HG03442 (cell line): ENCODE results near the gene RMND5B.
"Not testable (repeated sequence)": the region's sequence is repeated elsewhere in the genome, so short reads cannot be mapped to it uniquely, and the experiment has no call there.

ENCODE experiments used
- ATAC-seq: cut with Tn5 transposase; IDR thresholded peaks from one replicate; pipeline ENCODE4 v1.9.1; 2021; ENCODE audit warnings: mild to moderate bottlenecking, moderate library complexity; ENCODE audit not compliant: unreplicated experiment

Gene RMND5B

DNA sequence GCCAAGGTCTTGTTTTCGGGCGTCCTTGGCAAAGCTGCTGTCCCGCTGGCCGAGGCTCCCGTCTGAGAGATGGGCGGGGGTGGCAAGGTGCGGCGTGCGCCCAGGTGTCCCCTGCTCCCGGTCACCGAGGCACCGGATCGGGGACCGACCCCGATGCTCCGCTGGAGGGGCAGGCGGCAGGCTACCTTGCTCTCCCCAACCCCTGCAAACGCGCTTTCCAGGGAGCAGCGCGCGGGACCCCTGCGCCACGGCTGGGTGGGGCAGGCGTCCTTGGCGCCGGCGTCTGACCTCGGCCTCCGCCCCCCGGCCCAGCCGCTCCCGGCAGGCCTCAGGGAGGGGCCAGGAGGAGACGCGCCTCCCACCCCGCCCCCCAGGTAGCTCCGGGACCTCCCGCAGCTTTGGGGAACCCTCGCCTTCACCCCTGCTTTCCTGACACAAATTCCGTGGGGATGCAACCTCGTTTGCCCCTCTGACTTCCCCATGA, 16.9 kb upstream of the RMND5B start:
- ATAC-seq = no peak

DNA sequence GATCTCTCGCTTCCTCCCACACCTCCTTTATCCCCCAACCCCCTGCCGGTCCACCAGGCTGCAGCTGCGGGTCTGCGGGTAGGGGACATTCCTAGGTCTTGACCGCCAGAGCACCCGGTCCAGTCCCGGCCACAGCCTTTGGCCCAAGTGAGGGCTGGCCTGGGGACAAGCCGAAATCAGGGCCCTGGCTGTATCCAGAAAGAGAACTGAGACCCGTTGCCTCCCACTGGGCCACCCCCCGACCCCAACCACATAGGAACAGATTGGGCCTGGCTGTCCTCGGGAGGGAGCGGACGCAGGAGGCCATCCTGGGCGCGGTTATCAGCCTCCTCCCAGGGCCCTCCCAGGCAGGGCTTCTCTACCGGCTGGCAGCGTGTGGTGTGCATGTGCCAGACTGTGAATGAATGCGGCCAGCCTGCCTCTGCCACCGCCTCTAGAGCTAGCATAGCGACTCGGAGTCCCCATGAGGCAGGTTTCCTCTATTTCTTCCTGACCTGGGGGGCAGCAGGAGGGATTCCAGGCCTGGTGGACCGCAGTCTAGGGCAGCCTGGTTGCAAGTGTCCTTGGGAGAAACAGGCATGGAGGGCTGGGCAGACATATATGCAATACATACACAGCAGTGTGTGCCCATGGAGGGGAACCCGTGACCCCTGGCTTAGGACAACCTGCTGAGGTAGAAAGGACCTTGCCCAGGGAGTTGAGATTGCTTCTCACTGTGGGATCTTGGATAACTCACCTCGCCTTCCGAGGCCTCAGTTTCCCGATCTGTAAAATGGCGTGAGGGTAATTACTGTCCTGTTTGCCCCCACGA, 16.3 kb upstream of the RMND5B start:
- ATAC-seq = no peak

DNA sequence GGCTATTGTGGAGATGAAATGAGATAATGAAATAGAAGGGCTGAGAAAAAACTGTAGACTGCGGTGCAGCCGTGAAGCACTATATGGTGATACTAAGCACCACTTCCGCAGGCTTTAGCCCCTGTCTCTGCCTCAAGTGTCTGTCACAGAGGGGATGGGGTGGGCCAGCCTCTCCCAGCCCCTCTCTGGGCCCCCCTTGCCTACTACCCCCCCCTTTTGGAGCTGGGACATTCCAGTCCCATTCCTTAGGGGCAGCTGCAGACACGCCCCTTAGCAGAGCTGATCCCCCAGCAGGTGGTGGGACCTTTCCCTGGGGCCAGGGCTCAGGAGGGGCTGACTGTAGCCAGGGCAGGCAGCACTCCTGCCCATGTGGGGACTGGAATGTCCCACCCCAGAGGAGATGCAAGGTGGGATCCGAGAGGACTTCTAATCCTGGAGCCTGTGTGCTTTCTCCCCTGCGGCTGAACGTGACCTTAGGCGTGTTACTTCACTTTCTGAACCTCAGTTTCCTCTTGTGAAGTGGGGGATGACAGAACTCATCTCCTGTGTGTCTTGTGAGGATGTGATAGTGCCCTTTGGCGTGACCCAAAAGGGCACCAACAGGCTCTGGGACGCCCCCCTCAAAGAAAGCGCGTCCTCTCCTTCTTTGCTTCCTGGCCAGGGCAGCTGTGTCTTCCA, 15.5 kb upstream of the RMND5B start:
- ATAC-seq = no peak

DNA sequence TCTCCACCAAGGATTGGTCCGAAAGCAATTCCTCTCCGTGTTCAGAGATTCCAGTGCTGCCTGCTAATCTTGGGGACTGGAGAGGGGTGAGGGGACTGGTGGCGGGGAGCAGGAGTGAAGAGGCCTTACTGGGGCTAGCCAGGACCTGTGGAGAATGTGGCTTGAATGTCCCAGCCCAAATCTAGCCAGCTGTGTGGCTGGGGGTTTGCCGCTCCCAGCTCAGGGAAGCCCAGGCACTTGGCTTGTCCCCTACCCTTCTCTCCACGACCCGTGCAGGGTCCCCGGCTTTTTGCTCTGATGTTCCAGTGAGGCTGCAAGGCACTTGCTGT, 15.0 kb upstream of the RMND5B start:
- no peak for ATAC-seq

GRCh38 chr5:178116143-178116885, 14.5 kb upstream of the RMND5B start:
- peak; percentile 23 for ATAC-seq

GRCh38 chr5:178117923-178118701, 12.7 kb upstream of the RMND5B start:
- no peak for ATAC-seq

DNA sequence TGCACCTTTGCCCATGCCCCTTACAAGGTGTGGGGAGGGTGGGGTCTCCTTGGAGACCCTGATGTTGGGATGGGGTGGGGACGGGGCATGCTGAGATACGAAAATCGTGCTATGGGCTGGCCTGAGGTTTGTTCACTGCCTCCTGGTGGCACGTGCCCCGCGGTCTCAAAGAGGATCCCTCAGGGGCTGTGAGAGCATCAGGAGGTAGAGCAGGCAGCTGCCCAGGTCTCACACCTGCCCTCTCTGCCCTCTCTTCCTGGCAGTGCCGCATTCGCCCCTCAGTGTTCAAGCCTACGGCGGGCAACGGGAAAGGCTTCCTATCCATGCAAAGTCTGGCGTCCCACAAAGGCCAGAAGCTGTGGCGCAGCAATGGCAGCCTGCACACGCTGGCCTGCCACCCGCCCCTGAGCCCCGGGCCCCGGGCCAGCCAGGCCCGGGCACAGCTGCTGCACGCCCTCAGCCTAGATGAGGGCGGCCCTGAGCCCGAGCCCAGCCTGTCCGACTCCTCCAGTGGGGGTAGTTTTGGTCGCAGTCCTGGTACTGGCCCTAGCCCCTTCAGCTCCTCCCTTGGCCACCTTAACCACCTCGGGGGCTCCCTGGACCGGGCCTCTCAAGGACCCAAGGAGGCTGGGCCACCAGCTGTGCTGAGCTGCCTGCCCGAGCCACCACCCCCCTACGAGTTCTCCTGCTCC, 10.8 kb upstream of the RMND5B start:
- no peak for ATAC-seq

DNA sequence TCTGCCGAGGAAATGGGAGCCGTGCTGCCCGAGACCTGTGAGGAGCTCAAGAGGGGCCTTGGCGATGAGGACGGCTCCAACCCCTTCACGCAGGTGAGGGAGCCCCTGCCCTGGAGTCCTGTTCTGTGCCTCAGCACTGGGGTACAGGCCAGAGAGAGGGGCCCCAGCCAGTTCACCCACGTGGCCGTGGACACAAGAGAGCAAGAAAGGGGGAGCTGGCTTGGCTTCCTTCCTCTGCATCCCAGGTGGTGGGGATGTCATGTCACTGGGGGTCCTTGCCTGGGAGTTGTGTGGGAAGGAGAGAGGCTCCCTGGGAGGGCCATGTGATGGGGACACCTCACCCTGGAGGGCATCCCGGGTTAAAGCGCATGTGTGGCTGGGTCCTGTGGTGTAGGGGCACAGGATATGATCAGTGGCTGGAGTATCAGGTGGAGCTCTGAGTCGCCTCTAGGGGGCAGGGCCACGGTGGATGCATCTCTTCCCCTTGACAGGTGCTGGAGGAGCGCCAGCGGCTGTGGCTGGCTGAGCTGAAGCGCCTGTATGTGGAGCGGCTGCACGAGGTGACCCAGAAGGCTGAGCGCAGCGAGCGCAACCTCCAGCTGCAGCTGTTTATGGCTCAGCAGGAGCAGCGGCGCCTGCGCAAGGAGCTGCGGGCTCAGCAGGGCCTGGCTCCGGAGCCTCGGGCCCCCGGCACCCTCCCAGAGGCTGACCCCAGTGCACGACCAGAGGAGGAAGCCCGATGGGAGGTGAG, 10.0 kb upstream of the RMND5B start:
- peak; percentile 73 for ATAC-seq

DNA sequence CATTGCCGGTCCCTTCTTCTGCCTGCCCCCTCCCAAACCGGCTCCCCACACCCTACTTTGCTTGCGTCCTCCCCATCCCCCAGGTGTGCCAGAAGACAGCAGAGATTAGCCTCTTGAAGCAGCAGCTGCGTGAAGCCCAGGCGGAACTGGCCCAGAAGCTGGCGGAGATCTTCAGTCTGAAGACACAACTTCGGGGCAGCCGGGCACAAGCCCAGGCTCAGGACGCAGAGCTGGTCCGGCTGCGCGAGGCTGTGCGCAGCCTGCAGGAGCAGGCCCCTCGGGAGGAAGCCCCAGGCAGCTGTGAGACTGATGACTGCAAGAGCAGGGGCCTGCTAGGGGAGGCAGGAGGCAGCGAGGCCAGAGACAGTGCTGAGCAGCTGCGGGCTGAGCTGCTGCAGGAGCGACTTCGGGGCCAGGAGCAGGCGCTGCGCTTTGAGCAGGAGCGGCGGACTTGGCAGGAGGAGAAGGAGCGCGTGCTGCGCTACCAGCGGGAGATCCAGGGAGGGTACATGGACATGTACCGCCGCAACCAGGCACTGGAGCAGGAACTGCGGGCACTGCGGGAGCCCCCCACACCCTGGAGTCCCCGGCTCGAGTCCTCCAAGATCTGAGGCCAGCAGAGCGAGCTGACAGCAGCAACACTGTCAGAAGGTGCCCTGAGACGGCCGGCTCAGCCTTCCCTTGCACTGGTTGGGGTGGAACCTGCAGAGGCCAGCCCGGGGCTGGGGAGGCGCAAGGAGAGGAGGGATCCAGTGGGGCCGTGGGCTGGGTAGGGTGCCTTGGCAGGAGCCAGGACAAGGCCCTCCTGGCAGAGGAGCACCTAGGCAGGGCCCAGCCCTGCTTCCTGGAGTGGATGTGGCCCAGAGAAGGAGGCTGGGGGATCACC, 9.2 kb upstream of the RMND5B start:
- no peak for ATAC-seq

DNA sequence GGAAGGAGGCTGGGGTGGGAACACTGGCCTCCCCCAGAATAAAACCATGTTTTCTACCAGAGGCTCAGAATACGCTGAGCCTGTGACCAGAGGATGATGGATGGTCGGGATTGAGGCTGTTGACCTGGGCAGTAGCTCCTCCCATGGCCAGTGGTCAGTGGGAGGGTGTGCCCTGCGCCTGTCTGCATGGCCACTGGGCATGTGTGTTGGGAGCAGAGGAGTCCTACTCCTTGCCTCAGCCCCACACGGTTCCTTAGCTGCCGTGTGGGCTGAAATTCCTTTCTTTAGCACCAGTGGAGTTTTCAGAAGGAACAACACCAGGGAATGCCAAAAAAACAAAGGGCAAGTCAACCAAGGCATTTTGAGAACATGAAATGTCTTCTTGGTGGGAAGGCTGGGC, 8.5 kb upstream of the RMND5B start:
- ATAC-seq = no peak

GRCh38 chr5:178123094-178123965, 7.5 kb upstream of the RMND5B start:
- no peak for ATAC-seq

GRCh38 chr5:178123966-178124925, 6.6 kb upstream of the RMND5B start:
- ATAC-seq = no peak

DNA sequence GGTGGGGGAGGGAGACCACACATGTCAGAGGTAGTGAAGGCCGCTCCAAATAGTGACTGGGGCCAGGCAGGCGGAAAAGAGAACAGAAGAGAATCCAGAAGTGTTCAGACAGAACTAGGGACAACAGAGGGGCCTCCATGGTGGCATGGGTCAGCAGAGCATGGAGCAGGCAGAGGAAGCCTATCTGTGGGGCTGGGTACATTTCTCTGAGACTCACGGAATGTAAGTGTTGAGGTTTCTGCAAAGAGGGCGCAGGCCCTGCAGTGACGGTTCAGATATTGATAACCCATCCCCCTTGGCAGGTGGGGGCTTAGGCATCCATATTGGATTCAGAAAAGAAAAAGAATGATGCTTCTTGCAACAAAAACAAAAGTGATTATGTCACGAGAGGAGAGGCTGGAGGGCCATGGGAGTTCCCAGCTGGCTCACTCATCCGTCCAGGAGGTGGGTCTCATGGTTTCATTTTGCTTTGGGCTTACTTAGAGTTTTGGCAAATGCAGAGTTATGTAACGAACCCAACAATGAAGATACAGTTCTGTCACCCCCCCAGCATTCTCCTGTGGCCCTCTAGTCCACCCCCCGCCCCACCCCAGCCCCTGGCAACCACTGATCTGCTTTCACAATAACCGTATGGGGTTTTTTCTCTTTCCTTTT, 5.4 kb upstream of the RMND5B start:
- ATAC-seq = no peak

DNA sequence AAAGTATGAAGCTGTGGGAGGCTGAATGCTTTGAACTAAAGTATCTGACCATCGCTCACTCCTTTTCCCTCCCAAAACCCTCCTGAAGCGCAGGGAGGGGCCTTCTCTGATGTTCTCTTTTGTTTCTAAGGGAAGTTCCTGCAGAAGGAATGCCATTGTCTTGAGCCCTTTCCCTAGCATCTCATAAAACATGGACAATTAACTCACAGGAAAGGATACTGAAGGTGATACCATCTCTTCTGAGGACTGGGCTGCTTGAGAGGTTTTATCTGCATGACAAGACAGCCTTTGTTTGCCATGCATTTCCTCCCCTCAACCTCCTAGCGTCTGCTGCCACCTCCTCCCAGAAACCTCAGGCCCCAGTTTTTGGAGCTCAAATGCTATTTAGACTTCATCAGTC, 4.3 kb upstream of the RMND5B start:
- ATAC-seq = no peak

GRCh38 chr5:178127300-178128009, 3.4 kb upstream of the RMND5B start:
- ATAC-seq = not testable (repeated sequence)
